Stimulated activated CD4-positive, alpha-beta T cell treated with anti-CD3 and anti-CD28 coated beads, TNF-alpha, amount 100 ng/mL, for 4 hours (primary cell): ENCODE data around the gene GPSM3.
"Not testable (repeated sequence)": the region's sequence is repeated elsewhere in the genome, so short reads cannot be mapped to it uniquely, and the experiment has no call there.

Experiments used
- DNase-seq, 3 experiments: peaks; one replicate each; pipeline ENCODE4 v3.0.0-alpha.2; 2020; ENCODE audit warnings: low read depth in 3 of 3

The GPSM3 gene

GRCh38 chr6:32149932-32150870 lies 42.2 kb downstream of the GPSM3 start:
- no peak for DNase-seq

- DNase-seq = no peak
These were observed 43.2 kb downstream of the GPSM3 start for GRCh38 chr6:32149092-32149755.

GRCh38 chr6:32148289-32149091 lies 44.0 kb downstream of the GPSM3 start:
- DNase-seq = peak; percentile 34 to 60 (median 46)

GRCh38 chr6:32147401-32148132 lies 44.9 kb downstream of the GPSM3 start:
- no peak for DNase-seq

- DNase-seq = no peak
These were observed 45.8 kb downstream of the GPSM3 start for GRCh38 chr6:32146687-32147086.

- DNase-seq = no peak
These were observed 46.2 kb downstream of the GPSM3 start for GRCh38 chr6:32146287-32146686.

- DNase-seq = not testable (repeated sequence)
These were observed 48.2 kb downstream of the GPSM3 start for GRCh38 chr6:32144238-32144637.
